Fibroblast of gingiva (primary cell): ENCODE results near the gene UBR7.
"Not testable (repeated sequence)": the region's sequence is repeated elsewhere in the genome, so short reads cannot be mapped to it uniquely, and the experiment has no call there.

ENCODE experiments used
- DNase-seq: peaks from one replicate; pipeline ENCODE4 v3.0.0-alpha.2; 2011; ENCODE audit warnings: low read depth

UBR7 gene, protein sequence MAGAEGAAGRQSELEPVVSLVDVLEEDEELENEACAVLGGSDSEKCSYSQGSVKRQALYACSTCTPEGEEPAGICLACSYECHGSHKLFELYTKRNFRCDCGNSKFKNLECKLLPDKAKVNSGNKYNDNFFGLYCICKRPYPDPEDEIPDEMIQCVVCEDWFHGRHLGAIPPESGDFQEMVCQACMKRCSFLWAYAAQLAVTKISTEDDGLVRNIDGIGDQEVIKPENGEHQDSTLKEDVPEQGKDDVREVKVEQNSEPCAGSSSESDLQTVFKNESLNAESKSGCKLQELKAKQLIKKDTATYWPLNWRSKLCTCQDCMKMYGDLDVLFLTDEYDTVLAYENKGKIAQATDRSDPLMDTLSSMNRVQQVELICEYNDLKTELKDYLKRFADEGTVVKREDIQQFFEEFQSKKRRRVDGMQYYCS

DNA sequence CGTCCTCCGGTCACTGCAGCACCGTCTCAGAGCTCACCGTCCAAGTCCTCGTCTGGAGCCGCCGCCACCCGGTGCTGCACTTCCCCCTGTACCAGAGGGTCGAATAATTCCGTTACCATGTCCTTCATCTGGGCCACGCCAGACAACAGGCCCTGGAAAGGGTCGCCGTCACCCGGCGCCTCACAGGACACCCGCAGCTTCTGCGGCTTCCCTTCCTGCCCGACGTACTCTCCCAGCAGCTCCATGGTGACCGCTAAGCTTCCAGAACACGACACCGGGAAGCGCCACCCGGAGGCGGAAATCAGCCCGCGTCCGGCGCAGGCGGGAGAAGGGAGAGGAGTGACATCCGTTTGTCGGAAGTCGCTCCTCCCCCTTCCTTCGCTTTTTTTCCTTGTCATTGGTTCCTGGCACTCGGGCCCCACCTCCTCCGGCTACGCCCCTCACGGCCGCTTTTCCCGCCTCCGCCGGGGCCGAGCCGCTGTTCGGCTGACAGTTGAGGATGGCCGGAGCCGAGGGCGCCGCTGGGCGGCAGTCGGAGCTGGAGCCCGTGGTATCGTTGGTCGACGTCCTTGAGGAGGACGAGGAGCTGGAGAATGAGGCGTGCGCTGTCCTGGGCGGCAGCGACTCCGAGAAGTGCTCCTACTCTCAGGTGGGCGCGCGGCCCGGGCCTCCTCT, at the start of gene UBR7, which contains the start of gene GON7:
TSS of gene UBR7 (plus strand) at position 464 of the 675 bp plus-strand sequence. CDS start at position 500, 36 bp downstream.
TSS of gene GON7 (minus strand) at position 273 of the 675 bp plus-strand sequence. CDS start at position 245, 28 bp downstream.
- DNase-seq: peak; percentile 96

DNA sequence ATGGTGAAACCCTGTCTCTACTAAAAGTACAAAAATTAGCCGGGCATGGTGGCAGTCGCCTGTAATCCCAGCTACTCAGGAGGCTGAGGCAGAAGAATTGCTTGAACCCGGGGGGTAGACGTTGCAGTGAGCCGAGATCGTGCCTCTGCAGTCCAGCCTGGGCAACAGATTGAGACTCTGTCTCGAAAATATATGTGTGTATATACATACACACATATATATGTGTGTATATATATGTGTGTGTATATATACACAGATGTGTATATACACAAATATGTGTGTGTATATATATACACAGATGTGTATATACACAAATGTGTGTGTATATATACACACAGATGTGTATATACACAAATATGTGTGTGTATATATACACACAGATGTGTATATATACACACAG, 48.7 kb upstream of the UBR7 start:
- DNase-seq: not testable (repeated sequence)

DNA sequence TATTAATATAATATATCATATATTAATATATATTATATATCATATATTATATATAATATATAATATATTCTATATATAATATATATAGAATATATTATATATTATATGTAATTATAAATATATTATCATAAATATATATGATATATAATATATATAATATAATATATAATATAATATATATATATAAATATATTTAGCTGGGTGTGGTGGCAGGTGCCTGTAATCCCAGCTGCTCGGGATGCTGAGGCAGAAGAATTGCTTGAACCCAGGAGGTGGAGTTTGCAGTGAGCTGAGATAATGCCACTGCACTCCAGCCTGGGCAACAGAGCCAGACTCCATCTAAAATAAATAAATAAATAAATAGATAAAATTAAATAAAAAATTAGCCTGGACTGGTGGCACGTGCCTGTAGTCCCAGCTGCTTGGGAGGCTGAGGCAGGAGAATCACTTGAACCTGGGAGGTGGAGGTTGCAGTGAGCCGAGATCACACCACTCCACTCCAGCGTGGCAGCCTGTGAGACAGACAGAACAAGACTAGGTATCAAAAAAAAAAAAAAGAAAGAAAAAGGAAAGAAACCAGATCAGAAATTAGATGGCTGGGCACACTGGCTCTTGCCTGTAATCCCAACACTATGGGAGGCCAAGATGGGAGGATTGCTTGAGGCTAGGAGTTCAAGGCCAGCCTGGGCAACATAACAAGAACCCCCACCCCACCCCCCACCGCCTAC, 47.3 kb upstream of the UBR7 start:
- not testable (repeated sequence) for DNase-seq

DNA sequence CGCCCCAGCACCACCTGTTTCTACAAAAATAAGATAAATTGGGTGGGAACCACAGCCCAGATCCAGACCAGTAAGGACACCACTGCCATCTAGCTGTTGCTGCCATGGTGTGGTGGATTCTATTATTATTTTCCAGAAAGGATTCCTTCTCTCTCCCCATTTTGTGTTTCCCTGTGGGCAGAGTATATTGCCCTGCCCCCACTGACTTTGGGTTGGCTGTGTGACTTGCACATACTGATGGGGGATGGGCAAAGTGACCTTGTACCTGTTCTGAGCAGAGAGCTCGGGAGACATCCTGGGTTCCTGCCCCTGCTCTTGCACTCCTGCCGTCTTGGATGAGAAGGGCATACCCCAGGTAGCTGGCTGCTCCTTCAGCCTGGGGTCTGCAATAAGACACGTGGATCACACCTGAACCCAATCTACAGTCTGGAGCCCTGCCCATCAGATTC, 46.7 kb upstream of the UBR7 start:
- DNase-seq: no peak

DNA sequence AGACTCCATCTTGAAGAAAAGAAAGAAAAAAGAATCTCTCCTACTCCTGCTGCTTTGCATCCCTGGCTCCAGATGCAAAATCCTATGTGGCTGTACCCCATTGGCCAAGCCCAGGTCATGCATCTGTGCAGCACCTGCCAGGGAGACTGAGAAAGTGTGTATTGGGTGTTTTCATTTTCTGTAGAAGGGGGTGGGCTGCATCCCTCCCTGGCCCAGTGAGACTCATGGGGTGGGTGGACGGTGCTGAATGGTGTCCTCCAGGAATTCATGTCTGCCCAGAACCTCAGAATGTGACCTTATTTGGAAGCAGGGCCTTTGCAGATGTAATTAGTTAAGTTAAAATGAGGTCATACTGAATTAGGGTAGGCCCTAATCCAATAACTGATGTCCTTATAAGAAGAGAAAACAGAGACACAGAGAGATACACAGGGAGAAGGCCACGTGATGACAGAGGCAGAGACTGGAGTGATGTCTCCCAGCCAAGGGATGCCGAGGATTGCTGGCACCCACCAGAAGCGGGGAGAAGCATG, 45.6 kb upstream of the UBR7 start:
- no peak for DNase-seq

DNA sequence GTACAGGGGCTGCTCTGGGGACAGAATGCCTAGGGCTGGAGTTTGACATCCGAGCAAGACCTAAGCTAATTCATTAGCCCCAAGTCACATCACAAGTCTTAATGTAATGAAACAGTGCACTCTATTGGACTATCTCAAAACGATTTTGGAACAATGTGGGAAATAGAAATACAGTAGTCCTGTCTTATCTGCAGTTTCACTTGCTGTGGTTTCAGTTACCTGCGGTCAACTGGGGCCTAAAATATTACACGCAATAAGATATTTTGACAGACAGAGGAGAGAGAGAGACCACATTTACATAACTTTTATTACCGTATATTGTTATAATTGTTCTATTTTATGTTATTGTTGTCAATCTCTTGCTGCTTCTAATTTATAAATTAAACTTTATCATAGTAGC, 43.5 kb upstream of the UBR7 start:
- DNase-seq: no peak

DNA sequence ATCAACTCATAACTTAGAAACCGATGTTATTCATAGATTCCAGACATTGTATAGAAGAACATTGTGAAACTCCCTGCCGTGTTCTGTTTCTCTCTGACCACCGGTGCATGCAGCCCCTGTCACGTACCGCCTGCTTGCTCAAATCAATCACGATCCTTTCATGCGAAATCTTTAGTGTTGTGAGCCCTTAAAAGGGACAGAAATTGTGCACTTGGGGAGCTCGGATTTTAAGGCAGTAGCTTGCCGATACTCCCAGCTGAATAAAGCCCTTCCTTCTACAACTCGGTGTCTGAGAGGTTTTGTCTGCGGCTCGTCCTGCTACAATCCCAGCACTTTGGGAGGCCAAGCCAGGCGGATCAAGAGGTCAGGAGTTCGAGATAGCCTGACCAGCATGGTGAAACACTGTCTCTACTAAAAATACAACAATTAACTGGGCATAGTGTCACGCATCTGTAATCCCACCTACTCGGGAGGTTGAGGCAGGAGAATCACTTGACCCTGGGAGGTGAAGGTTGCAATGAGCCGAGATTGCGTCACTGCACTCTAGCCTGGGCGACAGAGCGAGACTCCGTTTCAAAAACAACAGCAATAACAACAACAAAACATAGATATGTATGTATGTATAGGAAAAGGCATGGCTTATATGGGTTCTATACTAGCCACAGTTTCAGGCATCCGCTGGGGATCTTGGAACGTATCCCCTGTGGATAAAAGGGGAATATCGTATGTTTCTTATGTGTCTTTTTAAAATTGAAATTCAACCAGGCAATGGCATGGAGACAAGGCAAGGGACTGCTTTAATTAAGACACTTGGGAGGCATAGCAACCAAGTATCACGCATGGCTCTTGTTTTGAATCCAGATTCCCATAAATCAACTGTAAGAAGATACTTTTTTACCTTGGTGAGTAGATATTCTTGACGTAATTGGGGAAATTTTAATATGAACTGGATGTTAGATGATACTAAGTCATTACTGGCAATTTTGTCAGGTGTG, 41.5 kb upstream of the UBR7 start:
- DNase-seq: not testable (repeated sequence)

DNA sequence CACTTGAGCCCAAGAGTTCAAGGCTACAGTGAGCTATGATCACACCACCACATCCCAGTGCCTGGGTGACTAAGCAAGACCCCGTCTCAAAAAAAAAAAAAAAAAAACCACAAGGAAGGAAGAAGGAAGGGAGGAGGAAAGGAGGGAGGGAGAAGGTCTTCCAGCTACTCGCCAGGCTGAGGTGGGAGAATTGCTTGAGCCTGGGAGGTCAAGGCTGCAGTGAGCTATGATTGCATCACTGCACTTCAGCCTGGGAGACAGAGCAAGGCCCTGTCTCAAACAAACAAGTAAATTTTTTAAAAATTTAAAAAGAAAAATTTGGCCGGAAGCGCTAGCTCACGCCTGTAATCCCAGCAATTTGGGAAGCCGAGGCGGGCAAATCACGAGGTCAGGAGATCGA, 38.4 kb upstream of the UBR7 start:
- DNase-seq: not testable (repeated sequence)

DNA sequence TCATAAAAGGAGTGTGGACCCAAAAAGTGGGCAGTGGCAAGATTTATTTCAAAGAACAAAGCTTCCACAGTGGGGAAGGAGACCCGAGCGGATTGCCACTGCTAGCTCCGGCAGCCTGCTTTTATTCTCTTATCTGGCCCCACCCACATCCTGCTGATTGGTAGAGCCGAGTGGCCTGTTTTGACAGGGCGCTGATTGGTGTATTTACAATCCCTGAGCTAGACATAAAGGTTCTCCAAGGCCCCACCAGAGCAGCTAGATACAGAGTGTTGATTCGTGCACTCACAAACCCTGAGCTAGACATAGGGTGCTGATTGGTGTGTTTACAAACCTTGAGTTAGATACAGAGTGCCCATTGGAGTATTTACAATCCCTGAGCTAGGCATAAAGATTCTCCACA, 37.4 kb upstream of the UBR7 start:
- not testable (repeated sequence) for DNase-seq

DNA sequence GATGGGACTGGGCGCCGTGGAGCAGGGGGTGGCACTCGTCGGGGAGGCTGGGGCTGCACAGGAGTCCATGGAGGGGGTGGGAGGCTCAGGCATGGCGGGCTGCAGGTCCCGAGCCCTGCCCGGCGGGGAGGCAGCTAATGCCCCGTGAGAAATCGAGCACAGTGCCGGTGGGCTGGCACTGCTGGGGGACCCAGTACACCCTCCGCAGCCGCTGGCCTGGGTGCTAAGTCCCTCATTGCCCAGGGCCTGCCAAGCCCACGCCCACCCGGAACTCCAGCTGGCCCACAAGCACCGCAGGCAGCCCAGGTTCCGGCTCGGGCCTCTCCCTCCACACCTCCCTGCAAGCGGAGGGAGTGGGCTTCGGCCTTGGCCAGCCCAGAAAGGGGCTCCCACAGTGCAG, 36.9 kb upstream of the UBR7 start:
- not testable (repeated sequence) for DNase-seq

DNA sequence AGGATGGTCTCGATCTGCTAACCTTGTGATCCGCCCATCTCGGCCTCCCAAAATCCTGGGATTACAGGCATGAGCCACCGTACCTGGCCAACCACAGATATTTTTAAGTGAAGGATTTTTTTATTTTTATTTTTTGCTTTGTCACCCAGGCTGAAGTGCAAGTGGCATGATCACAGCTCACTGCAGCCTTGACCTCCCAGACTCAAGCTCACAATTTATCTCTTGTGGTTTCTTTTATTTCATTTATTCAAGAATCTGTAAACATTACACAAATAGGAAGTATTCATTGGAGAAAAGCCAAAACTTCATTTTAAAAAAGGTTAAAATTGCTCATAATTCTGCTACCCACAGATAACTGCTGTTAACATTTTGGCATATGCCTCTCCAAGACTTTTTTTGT, 35.7 kb upstream of the UBR7 start:
- DNase-seq: no peak

DNA sequence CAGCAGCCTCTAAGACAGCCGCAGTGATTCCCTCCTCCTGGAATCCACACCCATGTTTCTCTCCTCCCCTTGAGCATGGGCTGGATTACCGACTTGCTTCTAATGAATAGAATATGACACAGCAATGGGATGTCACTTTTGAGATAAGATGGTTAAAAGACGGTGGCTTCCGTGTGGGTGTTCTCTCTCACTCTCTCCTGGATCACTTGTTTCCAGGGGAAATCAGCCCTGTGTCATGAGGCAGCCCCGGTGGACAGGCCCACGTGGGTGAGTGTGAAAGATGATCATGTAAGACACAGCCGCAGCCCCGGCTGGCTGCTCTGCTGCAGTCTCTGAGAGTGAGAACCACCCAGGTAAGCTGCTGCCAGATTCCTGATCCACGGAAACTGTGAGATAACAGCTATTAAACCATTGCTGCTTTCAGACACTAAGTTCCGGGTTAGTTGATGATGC, 33.1 kb upstream of the UBR7 start:
- DNase-seq: no peak

DNA sequence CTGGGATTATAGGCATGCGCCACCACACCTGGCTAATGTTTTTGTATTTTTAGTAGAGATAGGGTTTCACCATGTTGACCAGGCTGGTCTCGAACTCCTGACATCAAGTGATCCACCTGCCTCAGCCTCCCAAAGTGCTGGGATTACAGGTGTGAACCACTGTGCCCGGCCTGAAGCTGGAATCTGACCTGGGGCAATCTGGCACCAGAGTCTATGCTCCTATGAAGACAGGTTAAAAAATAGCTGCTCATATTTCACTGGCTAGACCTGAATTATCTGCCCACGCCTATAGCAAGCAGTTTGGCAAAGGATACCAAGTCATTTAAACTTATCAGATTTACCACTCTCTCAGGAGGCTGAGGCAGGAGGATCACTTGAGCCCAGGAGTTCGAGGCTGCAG, 32.3 kb upstream of the UBR7 start:
- DNase-seq: not testable (repeated sequence)

DNA sequence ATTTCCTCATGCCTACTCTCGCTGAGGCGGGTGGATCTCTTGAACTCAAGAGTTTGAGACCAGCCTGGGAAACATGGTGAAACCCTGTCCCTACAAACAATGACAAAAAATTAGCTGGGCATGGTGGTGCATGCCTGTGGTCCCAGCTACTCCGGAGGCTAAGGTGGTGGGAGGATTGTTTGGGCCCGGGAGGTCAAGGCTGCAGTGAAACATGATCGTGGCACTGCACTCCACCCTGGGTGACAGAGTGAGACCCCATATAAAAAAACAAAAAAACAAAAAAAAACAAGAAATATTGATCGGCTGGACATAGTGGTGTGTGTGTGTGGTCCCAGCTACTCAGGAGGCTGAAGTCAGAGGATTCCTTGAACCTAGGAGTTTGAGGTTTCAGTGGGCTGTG, 31.6 kb upstream of the UBR7 start:
- no peak for DNase-seq

DNA sequence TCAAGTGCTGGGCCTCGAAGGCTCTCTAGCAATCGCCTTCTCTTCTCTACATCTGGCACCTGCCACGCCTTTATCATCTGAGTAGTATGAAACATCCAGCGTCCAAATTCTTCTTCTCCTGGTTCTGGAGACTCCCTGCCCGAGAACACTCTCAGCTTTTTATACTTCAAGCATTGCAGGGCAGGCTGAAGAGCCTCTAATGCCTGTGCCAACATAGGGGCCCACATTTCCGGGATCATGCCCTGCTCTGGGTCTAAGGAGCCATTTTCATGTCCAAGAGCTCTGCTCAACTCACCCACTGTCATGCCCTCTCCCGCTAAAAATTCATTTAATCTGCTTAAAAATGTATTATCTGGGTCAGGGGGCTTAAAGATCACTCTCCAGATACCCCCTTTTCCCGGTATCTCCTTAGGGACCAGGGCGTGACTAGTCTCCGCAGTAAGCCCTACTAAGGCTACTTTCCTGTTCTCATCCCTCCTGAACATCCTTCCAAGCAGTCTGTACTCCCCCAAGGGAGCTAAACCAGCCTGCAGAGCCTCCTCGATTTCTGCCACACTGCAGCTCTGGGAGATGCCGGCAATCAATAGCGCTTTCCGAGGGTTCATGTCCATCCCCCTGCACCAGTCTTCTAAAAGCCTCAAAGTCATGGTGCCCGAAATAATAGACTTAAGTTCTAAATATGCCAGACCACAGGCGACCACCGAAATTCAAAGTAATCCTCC, 23.3 kb upstream of the UBR7 start:
- no peak for DNase-seq

DNA sequence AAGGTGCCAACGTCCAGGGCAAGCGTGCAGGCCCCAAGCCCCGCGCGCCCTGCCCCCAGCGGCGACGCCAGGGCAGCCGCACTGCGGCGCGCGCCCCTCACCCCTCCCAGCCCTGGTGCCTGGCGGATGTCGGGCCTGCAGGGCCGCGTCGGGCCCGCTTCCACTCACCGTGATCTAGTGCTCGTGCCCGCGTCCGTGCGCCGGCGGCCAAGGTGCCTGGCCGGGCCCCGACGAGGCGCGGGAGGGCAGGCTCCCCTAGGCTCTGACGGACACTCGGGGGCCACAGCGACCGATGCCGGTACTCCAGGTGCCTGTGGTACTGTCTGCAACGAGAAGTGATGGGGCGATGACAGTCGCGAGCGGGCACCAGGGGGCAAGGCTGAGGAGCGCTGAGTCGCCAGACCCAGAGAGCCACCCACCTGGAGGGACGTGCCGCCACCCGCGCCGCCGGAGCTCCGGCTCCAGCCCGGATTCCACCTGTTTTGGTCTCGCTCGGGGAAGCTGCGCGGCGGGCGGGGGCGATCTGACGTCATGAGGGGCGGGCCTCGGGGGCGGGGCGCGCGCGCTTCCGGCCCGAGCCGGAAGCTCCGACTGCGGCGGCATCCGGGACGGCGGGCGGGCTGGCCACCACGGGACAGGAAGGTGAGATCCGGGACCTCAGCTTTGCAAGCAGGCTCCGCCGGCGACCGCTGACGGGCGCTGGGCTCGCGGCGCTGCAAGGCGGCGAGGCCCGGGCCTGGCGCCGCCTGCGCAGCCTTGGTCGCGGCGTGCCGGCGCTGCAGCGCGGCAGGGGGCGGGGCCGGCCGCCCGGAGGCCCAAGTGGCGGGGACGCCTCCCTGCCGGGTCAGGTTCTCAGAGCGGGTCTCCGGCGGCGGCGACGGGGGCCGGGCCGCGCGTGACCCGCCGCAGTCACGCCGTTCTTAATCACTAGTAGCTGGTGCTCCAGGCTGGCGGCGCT, 22.4 kb upstream of the UBR7 start, which contains the start of the genes LYSET and MOAP1:
TSS of gene LYSET (plus strand) at position 927 of the 958 bp plus-strand sequence. CDS start 89 bp downstream, outside the sequence.
TSS of gene MOAP1 (minus strand) at position 507 of the 958 bp plus-strand sequence. CDS start 655 bp downstream, outside the sequence.
- peak; percentile 79 for DNase-seq

DNA sequence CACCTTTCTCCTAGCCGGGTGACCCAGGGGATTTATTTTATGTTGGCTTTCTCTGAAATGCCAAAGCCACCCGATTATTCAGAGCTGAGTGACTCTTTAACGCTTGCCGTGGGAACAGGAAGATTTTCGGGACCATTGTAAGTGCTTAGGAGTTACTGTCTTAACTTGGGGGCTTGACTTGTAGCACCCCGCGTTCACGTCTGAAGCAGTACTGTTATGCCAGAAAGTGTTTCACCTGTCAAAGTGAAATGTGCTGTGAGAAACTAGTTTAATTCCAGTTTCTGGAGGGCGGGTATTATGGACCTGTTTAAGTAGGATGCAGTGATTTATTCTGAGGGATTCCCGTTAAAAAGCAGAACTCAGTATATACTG, 21.7 kb upstream of the UBR7 start:
- DNase-seq: no peak

DNA sequence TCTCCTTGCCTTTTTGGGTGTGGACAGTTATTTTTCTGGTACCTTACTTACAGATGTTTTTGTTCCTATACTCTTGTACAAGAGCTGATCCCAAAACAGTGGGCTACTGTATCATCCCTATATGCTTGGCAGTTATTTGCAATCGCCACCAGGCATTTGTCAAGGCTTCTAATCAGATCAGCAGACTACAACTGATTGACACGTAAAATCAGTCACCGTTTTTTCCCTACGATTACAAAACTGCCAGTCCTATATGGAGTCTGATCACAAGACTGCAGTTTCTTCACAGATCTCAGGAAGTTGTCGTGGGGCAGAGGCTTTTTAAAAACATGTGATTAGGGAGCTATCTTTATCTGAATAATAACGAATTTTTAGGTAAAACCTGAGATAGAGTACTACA, 20.6 kb upstream of the UBR7 start:
- no peak for DNase-seq

DNA sequence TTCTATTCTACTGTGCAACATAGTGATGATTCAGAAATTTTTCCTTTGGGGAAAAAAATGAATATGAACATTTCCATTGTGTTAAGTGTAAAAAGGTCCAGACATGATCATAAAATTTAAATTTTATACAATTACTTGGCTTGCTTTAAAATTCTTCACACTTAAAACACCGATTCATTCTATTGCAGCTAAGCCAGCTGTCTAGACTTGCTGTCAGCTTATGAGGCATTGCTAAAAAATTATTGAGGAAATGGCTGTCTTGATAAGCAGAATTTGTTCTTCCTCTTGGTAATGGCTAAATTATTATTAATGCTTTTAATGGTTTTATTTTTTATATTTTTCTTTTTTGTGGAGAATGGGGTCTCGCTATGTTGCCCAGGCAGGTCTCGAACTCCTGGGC, 20.1 kb upstream of the UBR7 start:
- no peak for DNase-seq
